Measurements from ENCODE around the gene PCDH8.

DNA sequence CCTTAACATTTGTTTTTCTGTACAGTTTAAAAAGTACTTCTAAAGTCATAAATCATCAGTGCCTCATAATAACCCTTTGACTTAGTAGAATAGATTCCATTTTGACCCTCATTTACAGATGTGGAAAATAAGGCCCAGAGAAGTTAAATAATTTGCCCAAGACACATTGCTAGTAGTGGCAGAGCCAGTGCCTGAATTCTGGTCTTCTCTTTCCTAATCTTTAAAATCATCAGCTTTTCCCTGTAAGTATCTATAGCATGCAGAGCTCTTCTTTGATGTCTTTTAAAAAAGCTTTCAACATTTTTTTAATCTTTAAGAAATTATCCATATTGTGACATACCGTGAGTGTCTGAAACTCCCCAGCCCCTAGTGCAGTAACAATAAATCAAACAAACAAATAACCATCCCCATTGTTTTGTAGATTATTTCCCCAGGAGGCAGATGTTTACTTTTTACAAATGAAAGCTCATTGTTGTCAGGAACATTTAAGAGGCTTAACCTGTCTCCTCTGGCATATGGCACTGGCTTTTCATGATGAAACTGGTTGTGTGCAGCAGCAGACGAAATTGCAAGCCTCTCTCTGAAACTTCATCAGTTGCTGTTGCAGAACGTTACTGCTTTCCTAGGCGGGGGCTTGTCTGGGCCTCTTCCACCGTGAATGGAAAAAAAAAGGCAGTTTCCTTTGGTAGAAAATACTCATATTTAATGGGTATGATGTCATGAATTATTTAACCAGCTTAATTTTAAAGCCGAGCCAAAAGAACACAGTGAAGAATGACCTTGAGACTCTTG lies 31.7 kb upstream of the PCDH8 start:
- TF ChIP-seq, protein P1, sequence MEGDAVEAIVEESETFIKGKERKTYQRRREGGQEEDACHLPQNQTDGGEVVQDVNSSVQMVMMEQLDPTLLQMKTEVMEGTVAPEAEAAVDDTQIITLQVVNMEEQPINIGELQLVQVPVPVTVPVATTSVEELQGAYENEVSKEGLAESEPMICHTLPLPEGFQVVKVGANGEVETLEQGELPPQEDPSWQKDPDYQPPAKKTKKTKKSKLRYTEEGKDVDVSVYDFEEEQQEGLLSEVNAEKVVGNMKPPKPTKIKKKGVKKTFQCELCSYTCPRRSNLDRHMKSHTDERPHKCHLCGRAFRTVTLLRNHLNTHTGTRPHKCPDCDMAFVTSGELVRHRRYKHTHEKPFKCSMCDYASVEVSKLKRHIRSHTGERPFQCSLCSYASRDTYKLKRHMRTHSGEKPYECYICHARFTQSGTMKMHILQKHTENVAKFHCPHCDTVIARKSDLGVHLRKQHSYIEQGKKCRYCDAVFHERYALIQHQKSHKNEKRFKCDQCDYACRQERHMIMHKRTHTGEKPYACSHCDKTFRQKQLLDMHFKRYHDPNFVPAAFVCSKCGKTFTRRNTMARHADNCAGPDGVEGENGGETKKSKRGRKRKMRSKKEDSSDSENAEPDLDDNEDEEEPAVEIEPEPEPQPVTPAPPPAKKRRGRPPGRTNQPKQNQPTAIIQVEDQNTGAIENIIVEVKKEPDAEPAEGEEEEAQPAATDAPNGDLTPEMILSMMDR (IDR thresholded peaks at IDR 0.05) = no peak
- TF ChIP-seq POLR2A (IDR thresholded peaks at IDR 0.05) = no peak

All from esophagus squamous epithelium (tissue), 4 donors.